ENCODE results near the gene TRIOBP.

Gene TRIOBP

GRCh38 chr22:37752189-37753087, 55.6 kb downstream of the TRIOBP start:
- H3K4me2 ChIP-seq (ENCODE audit: low read length) = no peak overlapping the region
- no peak overlapping the region for H3K9ac ChIP-seq (ENCODE audit: low read length)
- H3K4me1 ChIP-seq (ENCODE audit: low read length) = peaks cover 1% of the 10 kb centered on the region; the same call in 1 of the 2 replicates
- peaks cover 6% of the 10 kb centered on the region for H3K36me3 ChIP-seq (replicated peaks; ENCODE audit: low read depth, low read length)
- H3K4me3 ChIP-seq (ENCODE audit: low read length) = no peak overlapping the region
- H2AFZ ChIP-seq (ENCODE audit: low read depth, low read length) = no peak overlapping the region
- H3K27me3 ChIP-seq (ENCODE audit: low read depth, low read length) = no peaks in the 10 kb centered on the region
- H3K9me3 ChIP-seq (ENCODE audit: insufficient read depth, low read length) = no peaks in the 10 kb centered on the region
- peaks cover 7% of the 10 kb centered on the region for H3K79me2 ChIP-seq (ENCODE audit: low read length)
- H3K27ac ChIP-seq (ENCODE audit: low read length) = no peak overlapping the region
- H4K20me1 ChIP-seq (ENCODE audit: insufficient read depth, low read length) = no peaks in the 10 kb centered on the region
- TF ChIP-seq CTCF (IDR thresholded peaks at IDR 0.05; ENCODE audit: low read depth, low read length) = no peak
- TF ChIP-seq EZH2phosphoT487 (IDR thresholded peaks at IDR 0.05; ENCODE audit: low read depth) = no peak

- no peaks in the 10 kb centered on the region for H3K9me3 ChIP-seq (ENCODE audit: insufficient read depth, low read length)
- no peaks in the 10 kb centered on the region for H3K4me1 ChIP-seq (ENCODE audit: low read length)
- no peaks in the 10 kb centered on the region for H3K79me2 ChIP-seq (ENCODE audit: low read length)
- peaks cover 8% of the 10 kb centered on the region for H3K36me3 ChIP-seq (replicated peaks; ENCODE audit: low read depth, low read length)
- H3K4me2 ChIP-seq (ENCODE audit: low read length) = no peak overlapping the region
- no peak overlapping the region for H2AFZ ChIP-seq (ENCODE audit: low read depth, low read length)
- no peak overlapping the region for H3K9ac ChIP-seq (ENCODE audit: low read length)
- no peaks in the 10 kb centered on the region for H3K27me3 ChIP-seq (ENCODE audit: low read depth, low read length)
- TF ChIP-seq EZH2phosphoT487 (IDR thresholded peaks at IDR 0.05; ENCODE audit: low read depth) (no peak), CTCF (IDR thresholded peaks at IDR 0.05; ENCODE audit: low read depth, low read length) (no peak)
- H3K27ac ChIP-seq (ENCODE audit: low read length) = no peak overlapping the region
- H3K4me3 ChIP-seq (ENCODE audit: low read length) = no peak overlapping the region
- H4K20me1 ChIP-seq (ENCODE audit: insufficient read depth, low read length) = no peaks in the 10 kb centered on the region
Observed at GRCh38 chr22:37753746-37754145, 56.9 kb downstream of the TRIOBP start.

GRCh38 chr22:37757663-37758062, 60.8 kb downstream of the TRIOBP start:
- no peaks in the 10 kb centered on the region for H3K79me2 ChIP-seq (ENCODE audit: low read length)
- H3K9ac ChIP-seq (ENCODE audit: low read length) = no peak overlapping the region
- no peaks in the 10 kb centered on the region for H3K9me3 ChIP-seq (ENCODE audit: insufficient read depth, low read length)
- H3K4me3 ChIP-seq (ENCODE audit: low read length) = no peak overlapping the region
- H3K4me1 ChIP-seq (ENCODE audit: low read length) = no peaks in the 10 kb centered on the region
- no peaks in the 10 kb centered on the region for H4K20me1 ChIP-seq (ENCODE audit: insufficient read depth, low read length)
- no peak overlapping the region for H2AFZ ChIP-seq (ENCODE audit: low read depth, low read length)
- H3K27ac ChIP-seq (ENCODE audit: low read length) = no peak overlapping the region
- H3K4me2 ChIP-seq (ENCODE audit: low read length) = no peak overlapping the region
- H3K27me3 ChIP-seq (ENCODE audit: low read depth, low read length) = no peaks in the 10 kb centered on the region
- H3K36me3 ChIP-seq (replicated peaks; ENCODE audit: low read depth, low read length) = peaks cover 17% of the 10 kb centered on the region
- TF ChIP-seq CTCF (IDR thresholded peaks at IDR 0.05; ENCODE audit: low read depth, low read length) = no peak
- no peak for TF ChIP-seq EZH2phosphoT487 (IDR thresholded peaks at IDR 0.05; ENCODE audit: low read depth)

GRCh38 chr22:37758694-37759093, 61.8 kb downstream of the TRIOBP start:
- Histone ChIP-seq H3K79me2 (ENCODE audit: low read length) (no peaks in the 10 kb centered on the region), H3K4me1 (ENCODE audit: low read length) (no peaks in the 10 kb centered on the region), H3K36me3 (replicated peaks; ENCODE audit: low read depth, low read length) (peaks cover 18% of the 10 kb centered on the region), H3K27me3 (ENCODE audit: low read depth, low read length) (no peaks in the 10 kb centered on the region), H3K4me2 (ENCODE audit: low read length) (no peak overlapping the region), H4K20me1 (ENCODE audit: insufficient read depth, low read length) (no peaks in the 10 kb centered on the region), H3K9ac (ENCODE audit: low read length) (no peak overlapping the region), H3K27ac (ENCODE audit: low read length) (no peak overlapping the region), H3K9me3 (ENCODE audit: insufficient read depth, low read length) (no peaks in the 10 kb centered on the region), H3K4me3 (ENCODE audit: low read length) (no peak overlapping the region), H2AFZ (ENCODE audit: low read depth, low read length) (no peak overlapping the region)
- TF ChIP-seq EZH2phosphoT487 (IDR thresholded peaks at IDR 0.05; ENCODE audit: low read depth) (no peak), CTCF (IDR thresholded peaks at IDR 0.05; ENCODE audit: low read depth, low read length) (no peak)
